GM23338 (cell line): ENCODE results near the gene CFLAR.

ENCODE experiments used
- CREB1 ChIP-seq: fragments of 250-450 bp; sonication (Bioruptor Pico); IDR thresholded peaks from 2 replicates; pipeline ENCODE4 v1.5.0; 2020; ENCODE audit warnings: low read depth, mild to moderate bottlenecking, moderate library complexity
- EZH2 ChIP-seq: fragments of 200-600 bp; sonication (generic); IDR thresholded peaks from one replicate; pipeline ENCODE4 v1.8.0; 2017; ENCODE audit warnings: antibody characterized with exemption, mild to moderate bottlenecking, low read depth; ENCODE audit not compliant: unreplicated experiment
- EZH2phosphoT487 ChIP-seq: fragments of 200-600 bp; sonication (generic); IDR thresholded peaks from one replicate; pipeline ENCODE4 v1.8.1; 2018; ENCODE audit warnings: antibody characterized with exemption; ENCODE audit not compliant: unreplicated experiment
- JUNB ChIP-seq: IDR thresholded peaks from one replicate; pipeline ENCODE4 v1.6.1; 2016; ENCODE audit warnings: antibody characterized with exemption; ENCODE audit not compliant: unreplicated experiment
- POLR2AphosphoS5 ChIP-seq: IDR thresholded peaks from 2 replicates; pipeline ENCODE4 v1.6.1; 2016; ENCODE audit warnings: antibody characterized with exemption, low read depth
- REST ChIP-seq: IDR thresholded peaks from one replicate; pipeline ENCODE4 v1.6.1; 2018; ENCODE audit warnings: antibody characterized with exemption; ENCODE audit not compliant: unreplicated experiment
- STAT1 ChIP-seq: IDR thresholded peaks from one replicate; pipeline ENCODE4 v1.6.1; 2016; ENCODE audit warnings: antibody characterized with exemption; ENCODE audit not compliant: unreplicated experiment
- ZNF114 ChIP-seq: fragments of 250-450 bp; sonication (Bioruptor Pico); IDR thresholded peaks from 2 replicates; pipeline ENCODE4 v1.5.0; 2020; ENCODE audit warnings: mild to moderate bottlenecking, moderate library complexity
- ZNF331 ChIP-seq: fragments of 250-450 bp; sonication (Bioruptor Pico); IDR thresholded peaks from 2 replicates; pipeline ENCODE4 v1.5.0; 2020; ENCODE audit warnings: low read depth, mild to moderate bottlenecking, moderate library complexity
- TF ChIP-seq, protein P1 (sequence below), 2 experiments: fragments of 200-600 bp in 1 of 2; sonication (generic) in 1 of 2; conservative IDR thresholded peaks; 2 replicates each; pipeline versions ENCODE4 v1.5.1 to v1.6.1; 2016 to 2017; ENCODE audit warnings: antibody characterized with exemption in 2 of 2, low read depth in 2 of 2, mild to moderate bottlenecking in 2 of 2, moderate library complexity in 1 of 2
- TF ChIP-seq, protein P2 (sequence below): IDR thresholded peaks from 2 replicates; pipeline ENCODE4 v1.6.1; 2016; ENCODE audit warnings: antibody characterized with exemption

DNA sequence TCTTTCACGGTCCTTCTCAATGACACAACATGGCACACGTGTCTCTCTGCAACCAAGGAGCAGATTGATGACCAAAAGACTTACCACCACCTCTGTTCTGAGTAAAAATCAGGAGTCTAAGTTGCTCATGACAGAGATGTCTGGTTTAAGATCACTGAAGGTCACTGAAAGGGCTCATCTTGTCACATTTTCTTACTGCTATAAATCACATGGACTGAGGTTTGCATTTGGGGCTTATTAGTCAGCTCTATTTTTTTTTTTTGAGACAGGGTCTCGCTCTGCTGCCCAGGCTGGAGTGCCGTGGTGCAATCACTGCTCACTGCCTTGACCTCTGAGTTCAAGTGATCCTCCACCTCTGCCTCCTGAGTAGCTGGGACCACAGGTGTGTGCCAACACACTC lies 19.4 kb downstream of the CFLAR start:
- TF ChIP-seq CREB1 (CRISPR knock-in tag) (no peak), POLR2AphosphoS5 (no peak), EZH2 (no peak), EZH2phosphoT487 (no peak), REST (no peak), JUNB (no peak), STAT1 (no peak), ZNF114 (no peak), ZNF331 (CRISPR knock-in tag) (no peak)
- TF ChIP-seq, protein P1, sequence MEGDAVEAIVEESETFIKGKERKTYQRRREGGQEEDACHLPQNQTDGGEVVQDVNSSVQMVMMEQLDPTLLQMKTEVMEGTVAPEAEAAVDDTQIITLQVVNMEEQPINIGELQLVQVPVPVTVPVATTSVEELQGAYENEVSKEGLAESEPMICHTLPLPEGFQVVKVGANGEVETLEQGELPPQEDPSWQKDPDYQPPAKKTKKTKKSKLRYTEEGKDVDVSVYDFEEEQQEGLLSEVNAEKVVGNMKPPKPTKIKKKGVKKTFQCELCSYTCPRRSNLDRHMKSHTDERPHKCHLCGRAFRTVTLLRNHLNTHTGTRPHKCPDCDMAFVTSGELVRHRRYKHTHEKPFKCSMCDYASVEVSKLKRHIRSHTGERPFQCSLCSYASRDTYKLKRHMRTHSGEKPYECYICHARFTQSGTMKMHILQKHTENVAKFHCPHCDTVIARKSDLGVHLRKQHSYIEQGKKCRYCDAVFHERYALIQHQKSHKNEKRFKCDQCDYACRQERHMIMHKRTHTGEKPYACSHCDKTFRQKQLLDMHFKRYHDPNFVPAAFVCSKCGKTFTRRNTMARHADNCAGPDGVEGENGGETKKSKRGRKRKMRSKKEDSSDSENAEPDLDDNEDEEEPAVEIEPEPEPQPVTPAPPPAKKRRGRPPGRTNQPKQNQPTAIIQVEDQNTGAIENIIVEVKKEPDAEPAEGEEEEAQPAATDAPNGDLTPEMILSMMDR (conservative IDR thresholded peaks at IDR 0.05; ENCODE audit: low read depth in 2 of 2): no peak
- TF ChIP-seq, protein P2, sequence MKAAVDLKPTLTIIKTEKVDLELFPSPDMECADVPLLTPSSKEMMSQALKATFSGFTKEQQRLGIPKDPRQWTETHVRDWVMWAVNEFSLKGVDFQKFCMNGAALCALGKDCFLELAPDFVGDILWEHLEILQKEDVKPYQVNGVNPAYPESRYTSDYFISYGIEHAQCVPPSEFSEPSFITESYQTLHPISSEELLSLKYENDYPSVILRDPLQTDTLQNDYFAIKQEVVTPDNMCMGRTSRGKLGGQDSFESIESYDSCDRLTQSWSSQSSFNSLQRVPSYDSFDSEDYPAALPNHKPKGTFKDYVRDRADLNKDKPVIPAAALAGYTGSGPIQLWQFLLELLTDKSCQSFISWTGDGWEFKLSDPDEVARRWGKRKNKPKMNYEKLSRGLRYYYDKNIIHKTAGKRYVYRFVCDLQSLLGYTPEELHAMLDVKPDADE: no peak
